GM21526 (cell line): ENCODE data around the gene EXOC6B.
"Not testable (repeated sequence)": the region's sequence is repeated elsewhere in the genome, so short reads cannot be mapped to it uniquely, and the experiment has no call there.

Experiments used
- ATAC-seq: cut with Tn5 transposase; IDR thresholded peaks from one replicate; pipeline ENCODE4 v1.9.1; 2021; ENCODE audit warnings: moderate library complexity; ENCODE audit not compliant: unreplicated experiment, low FRiP score

The EXOC6B gene

DNA sequence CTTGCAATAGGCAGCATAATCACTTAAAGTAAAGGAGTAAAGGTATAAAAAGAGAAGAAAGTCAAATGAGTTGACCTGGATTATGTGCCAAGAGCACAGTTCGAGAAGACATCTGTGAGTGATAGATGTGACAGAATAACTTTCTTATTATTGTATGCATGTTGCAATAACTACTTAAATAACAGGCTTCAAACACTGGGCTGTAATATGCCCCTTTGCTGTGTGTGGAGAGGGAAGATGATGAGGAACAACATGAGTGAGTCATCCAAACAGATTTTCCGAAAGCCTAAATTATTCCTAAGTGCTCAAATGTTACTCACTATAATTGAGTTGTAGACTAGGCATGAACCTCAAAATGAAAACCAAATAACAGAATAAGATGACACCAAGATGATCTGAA lies 328.1 kb downstream of the EXOC6B start:
- ATAC-seq = no peak

DNA sequence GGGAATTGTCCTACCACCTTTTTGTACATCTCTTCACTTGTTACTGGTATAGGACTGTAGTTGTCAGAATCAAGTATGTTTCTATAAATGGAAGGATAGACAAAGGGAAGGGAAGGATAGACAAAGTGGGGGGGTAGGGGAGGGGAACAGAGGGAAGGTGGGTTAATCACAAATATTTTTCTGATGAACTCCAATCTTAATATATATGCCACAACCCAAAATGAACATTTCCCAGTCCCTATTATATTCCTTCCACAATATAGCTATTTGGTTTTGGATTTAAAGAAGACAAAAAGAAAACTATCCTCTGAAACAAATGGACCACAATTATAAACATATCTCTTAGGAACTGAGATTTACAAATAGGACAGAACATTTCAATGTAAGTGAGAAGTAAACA lies 329.4 kb downstream of the EXOC6B start:
- no peak for ATAC-seq

DNA sequence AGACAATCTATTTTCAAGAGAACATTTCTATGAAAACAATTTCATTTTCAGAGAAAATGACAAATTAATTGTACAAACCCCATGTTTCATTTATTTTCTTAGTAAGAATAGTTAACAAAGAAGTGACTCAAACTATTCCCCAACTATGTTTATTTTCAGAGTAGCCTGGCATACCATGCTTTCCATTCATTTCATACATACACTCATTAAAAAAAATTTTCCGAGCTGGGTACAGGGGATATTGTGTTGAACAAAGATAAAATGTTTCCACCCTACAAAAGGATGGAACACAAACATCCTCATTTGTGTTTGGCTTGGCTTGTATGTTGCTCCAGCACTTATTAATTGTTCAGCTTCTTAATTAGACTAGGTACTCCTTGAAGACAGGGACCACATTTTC lies 331.4 kb downstream of the EXOC6B start:
- no peak for ATAC-seq

DNA sequence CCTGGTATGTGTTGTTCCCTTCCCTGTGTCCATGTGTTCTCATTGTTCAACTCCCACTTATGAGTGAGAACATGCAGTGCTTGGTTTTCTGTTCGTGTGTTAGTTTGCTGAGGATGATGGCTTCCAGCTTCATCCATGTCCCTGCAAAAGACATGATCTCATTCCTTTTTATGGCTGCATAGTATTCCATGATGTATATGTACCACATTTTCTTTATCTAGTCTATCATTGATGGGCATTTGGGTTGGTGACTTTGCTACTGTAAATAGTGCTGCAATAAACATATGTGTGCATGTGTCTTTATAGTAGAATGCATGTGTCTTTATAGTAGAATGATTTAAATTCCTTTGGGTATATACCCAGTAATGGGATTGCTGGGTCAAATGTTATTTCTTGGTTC lies 341.2 kb downstream of the EXOC6B start:
- ATAC-seq = not testable (repeated sequence)

DNA sequence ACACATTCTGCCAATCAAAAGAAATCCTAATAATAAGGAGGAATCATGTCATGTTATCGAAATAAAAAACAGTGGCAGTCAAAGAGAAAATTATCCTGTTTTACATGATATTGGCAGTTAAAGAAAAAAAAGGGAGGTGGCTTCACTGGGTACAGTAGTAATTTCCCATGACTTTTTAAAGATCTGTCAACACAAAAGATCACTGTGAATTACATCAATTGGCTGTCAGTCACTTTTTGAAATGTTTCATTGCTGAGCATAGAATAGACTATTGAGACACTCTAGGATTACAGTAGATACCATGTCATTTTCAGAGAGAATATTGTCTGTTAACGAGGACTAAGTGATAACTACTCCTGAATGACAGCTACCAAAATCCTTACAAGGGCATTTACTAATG lies 342.5 kb downstream of the EXOC6B start:
- no peak for ATAC-seq

DNA sequence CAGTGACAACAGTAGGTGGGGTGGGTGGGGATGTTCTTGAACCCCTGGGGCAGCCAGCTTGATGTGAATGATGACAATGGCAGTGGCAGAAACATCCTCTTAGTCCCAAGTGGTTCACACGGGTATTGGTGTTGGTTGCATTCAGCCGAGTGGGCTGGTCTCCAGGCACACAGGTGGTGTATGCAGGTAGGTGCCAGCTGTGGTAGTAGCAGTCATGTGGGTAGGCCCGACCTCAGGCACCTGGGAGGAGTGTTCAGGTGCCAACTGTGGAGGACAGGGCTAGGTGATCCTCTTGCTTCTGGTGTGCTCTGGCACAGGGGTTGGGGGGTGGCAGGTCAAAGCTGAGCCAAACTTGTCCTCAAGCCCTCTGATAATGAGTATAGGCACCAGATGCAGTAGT lies 350.6 kb downstream of the EXOC6B start:
- ATAC-seq = no peak

DNA sequence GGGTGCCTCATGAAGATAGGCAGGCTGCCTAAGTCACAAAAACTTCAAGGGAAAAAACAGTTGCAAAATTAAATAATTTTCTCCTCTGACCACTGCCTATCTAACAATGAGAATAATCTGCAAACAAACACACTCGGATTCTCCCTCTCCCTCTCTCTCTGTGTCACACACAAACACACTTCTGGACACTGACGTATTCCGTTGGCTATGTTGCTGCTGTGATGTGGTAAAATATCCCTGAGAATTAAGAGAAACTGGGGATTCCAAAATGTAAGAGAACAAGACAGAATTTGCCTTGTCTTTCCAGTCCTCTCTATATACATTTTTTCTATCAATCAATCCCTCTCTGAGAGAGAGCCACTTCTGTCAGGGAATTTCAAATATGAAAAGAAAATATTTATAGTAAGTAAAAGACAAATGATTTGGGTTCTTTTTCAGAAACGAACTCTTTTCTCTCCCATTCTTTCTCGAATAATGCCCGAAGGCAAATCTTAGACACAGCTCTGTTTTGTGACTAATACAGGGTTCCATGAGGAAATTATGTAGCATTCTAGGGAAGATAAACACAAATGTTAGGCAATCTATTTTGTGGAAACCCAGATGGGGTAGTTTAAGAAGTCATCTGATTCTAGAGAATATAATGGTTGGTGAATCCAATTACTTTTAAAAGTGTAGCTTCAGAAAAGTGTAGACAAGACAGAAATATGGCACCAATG lies 367.9 kb downstream of the EXOC6B start:
- ATAC-seq = no peak

DNA sequence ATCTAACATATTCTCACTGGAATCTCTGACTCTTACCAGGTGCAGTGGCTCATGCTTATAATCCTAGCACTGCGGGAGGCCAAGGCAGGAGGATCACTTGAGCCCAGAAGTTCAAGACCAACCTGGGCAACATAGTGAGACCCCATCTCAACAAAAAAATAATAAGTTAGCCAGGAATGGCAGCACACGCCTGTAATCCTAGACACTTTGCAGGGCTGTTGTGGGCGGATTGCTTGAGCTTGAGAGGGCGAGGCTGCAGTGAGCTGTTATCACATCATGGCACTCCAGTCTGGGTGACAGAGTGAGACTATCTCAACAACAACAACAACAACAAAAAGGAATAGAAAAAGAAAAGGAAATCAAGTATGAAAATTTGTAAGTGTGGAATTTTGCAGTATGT lies 371.6 kb downstream of the EXOC6B start:
- no peak for ATAC-seq

DNA sequence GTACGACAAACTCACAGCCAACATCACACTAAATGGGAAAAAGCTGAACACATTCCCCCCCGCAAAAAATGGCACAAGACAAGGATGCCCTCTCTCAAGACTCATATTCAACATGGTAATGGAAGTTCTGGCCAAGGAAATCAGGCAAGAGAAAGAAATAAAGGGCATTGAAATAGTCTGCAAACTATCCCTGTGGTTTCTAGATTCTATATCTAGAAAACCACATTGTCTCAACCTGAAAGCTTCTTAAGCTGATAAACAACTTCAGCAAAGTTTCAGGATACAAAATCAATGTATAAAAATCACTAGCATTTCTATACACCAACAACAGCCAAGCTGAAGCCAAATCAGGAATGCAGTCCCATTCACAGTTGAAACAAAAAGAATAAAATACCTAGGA lies 383.6 kb downstream of the EXOC6B start:
- ATAC-seq = no peak

DNA sequence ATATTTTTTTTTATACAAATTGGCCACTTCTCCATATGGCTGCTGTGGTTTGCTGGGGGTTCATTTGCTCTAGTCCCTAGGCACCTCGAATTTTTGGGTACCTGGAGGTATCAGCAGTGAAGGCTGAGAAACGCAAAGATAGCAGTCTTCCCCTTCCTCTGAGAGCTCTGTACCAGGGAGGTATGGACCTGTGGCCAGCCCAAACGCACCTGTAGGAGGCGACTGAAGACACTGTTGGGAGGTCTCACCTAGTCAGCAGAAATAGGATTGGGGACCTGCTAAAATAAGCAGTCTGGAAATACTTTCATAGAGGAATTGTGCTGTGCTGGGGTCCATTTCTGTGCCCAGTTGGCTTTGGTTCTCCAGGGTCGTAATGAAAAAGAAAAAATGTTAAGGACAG lies 385.9 kb downstream of the EXOC6B start:
- no peak for ATAC-seq

DNA sequence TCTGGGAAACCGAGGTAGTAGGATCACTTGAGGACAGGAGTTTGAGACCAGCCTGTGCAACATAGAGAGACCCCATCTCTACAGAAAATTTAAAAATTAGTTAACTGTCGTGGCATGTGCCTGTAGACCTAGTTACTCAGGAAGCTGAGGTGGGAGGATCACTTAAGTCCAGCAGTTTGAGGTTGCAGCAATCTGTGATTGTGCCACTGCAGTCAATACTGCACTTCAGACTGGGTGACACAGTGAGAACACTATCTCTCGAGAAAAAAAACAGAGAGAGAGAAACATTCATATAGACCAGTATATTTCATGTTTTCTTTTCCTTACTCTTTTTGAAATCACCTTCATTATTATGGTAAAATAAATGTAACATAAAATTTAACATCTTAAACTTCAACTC lies 387.5 kb downstream of the EXOC6B start:
- ATAC-seq = no peak

DNA sequence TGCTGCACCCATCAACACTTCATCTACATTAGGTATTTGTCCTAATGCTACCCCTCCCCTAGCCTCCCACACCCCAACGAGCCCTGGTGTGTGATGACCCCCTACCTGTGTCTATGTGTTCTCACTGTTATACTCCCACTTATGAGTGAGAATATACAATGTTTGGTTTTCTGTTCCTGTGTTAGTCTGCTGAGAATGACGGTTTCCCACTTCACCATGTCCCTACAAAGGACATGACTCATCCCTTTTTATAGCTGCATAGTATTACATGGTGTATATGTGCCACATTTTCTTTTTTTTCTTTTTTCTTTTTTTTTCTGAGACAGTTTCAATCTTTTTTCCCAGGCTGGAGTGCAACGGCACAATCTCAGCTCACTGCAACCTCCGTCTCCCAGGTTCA lies 394.1 kb downstream of the EXOC6B start:
- no peak for ATAC-seq

DNA sequence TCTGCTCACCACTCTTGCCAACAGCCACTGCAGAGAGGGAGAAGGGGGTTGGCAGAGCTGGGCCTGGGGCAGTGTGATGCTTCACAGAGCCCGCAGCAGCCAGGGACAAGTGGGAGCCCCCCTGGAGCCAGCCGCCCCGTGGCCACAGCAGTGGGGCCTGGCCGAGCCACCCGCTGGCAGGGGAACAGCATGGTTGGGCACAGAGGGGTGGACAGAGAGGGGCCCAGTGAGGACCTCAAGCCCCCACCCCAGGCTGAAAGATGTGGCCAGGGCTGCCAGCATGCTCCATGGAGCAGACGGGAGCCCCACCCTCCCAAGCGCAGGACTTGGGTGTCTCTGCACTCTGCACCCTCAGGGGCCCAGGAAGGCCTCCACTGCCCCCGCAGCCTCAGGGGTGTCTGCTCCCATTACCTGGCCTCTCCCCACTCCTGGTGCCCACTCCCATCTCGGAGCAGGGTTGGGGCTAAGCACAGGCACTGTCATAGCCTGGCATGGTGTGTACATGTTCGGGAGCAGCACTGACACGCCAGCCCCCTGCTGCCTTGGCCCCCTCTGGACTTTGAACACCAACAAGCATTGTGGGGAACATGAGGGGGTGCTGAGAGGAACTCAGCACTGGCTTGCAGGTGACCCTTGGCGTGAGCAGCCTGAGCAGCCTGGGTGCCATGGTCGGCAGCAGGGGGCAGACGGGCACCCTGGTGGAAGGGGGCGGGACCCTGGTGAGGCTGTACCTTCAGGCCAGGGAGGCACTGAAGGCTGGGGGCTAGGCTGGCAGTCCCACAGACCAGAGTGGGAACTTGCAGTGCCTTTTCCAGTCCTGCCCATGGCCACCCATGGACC lies 398.6 kb downstream of the EXOC6B start:
- ATAC-seq = no peak

DNA sequence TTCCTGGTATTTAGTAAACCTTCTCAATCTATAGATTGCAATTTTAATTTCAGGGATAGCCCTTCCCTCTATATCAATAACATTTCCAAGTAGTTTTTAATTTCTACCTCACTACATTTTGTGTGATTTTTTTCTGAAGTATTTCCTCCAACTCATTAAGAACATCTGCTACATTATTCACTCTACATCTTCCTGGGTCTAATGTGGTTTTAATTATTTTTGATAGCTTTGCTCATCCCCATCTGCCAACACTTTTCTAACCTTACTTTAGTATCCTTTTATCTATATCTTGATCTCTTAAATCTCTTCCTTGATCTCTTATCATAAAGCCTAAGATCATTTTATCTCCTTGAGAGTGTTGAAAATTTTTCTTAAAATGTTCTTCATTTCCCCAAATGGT lies 399.8 kb downstream of the EXOC6B start:
- ATAC-seq = no peak

DNA sequence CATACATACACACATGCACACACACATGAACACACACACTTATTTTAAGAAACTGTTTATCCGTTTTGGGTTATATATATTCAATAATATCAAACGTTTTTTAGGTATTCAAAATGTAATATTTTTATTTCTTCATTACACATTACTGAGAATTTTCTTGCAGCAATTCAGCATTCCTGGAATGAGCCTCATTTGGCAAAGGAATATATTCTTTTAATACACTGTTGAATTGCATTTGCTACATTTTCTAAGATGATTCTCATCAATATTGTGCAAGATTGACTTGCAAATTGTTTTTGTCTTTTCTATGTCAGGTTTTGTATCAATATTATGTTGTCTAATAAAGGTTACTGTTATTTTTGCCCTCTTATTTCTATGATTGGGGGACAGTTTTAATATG lies 402.1 kb downstream of the EXOC6B start:
- ATAC-seq = no peak

DNA sequence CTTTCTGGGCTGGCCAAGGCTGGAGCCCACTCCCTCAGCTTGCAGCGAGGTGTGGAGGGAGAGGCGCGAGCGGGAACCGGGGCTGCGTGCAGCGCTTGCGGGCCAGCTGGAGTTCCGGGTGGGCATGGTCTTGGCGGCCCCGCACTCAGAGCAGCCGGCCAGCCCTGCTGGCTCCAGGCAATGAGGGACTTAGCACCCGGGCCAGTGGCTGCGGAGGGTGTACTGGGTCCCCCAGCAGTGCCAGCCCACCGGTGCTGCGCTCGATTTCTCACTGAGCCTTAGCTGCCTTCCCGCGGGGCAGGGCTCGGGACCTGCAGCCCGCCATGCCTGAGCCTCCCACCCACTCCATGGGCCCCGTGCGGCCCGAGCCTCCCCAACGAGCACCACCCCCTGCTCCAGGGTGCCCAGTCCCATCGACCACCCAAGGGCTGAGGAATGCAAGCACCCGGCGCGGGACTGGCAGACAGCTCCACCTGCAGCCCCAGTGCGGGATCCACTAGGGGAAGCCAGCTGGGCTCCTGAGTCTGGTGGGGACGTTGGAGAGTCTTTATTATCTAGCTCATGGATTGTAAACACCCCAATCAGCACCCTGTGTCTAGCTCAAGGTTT lies 404.0 kb downstream of the EXOC6B start:
- not testable (repeated sequence) for ATAC-seq

DNA sequence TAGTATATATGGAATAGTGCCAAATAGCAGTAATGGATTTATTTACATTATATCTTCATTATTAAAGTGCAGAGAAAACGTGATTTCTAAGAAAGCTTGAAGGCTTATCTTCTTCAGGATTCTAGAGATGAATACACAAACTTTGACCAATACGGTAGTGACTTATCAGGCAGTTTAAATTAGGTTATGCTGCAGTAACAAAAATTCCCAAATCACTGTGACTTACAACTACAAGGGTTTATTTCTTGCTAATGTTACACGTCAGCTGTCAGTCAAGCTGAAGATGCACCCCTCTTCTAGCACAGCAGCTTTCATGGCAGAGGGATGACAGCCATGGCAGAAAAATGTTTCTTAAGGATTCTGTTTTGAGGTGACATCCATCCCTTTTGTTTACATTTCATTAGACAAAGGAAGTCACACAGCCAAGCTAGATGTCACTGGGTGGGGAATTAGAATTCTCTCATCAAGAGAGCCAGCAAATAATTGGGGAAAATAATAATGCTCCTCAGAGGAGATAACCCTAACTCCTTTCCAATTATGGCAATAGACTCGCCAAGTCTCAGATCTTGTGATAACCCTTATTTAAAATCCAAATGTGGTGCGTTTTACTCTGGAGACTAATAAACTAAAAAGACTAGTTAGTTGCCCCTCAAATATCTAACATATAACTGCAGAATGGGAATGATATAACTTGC lies 409.9 kb downstream of the EXOC6B start:
- no peak for ATAC-seq

DNA sequence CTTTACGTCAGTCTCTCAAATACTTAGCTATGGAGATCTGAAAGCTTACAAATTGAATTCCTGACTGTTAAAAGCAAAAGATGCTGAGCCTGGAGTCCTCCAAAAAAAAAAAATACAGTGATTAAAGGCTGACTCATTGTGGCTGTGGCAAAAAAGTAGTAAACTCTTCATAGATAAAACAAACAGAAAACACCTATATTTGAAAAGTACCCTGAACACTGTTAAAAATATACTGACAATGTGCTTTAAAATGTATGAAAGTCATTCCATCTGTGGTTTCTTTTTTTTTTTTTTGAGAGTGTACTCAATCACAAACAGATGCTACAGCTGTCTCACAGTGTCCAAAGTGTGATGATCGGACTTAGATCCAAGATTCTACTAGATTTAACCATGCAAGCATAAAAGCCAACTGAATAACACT lies 410.6 kb downstream of the EXOC6B start:
- no peak for ATAC-seq

DNA sequence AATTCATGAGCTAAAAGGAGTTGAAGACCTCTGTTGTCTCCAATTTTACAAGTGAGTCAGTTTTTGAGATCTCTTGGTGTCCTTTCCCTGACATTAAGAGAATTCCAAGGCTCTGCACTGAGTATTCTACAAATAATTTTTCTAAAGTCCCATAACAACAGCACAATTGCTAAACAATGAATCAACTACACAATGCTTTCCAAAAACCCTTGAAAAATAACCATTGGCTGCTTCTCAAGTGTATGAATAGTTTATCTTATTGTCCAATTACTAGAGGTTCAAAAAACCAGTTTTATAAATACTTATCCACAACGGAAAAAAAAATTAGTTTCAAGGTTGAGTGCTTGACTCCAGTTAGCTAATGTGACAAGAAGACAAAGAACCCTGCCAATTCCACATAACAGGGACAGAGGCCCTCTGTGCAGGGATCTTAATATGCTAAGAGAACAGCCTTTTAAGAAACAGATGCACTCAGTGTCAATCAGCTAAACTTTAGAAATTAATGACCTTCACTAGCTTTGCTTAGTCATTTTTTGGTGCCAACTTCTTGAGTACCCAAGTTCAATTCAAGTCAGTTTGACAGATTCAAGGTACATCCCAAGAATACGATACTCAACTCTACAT lies 411.6 kb downstream of the EXOC6B start:
- ATAC-seq = no peak

DNA sequence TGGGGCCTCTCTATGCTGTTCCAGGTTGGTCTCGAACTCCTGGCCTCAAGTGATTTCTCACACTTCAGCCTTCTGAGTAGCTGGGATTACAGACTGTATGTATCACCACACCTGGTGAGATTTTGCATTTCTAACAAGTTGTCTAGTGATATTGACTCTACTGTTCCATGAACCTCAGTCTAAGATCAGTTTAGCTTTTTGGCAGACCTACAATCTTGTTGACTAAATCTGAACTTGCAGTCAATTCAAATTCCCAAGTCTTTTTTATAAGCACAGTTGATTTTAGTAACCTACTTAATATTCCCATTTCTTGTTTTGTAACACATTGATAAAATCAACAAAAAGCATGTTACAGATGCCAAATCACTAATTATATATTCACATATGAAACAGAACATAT lies 412.1 kb downstream of the EXOC6B start:
- ATAC-seq = no peak

DNA sequence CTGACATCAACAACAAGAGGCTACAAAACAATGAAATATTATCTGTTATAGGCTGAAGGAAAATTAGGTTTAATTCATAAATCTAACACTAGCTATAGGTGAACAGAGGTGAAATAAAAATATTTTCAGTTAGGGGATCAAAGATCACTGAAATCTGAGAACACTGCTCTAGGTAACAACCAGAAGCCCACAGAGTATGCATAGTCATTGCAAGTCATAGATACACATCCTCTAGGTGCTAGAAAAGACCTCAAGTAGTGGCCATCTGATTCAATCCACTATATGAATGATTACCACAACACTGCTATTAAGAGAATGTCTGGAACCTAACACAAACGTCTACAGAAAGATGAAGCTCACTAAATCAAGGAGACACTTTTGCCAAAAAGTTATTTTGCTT lies 413.6 kb downstream of the EXOC6B start:
- ATAC-seq = no peak
